H1 (cell line): ENCODE data around the gene SELENOK. TPM values are rescaled to one million over a fixed set of nuclear protein-coding genes. Genes with fewer than 3 reads are reported as not detected.

Experiments
- CTCF ChIA-PET: fragments of 300-600 bp; sonication (Branson Sonifier 250); formaldehyde crosslinking; loops from one replicate; lab custom pipeline; 2021; ENCODE audit not compliant: partially characterized antibody; lab: Charles Lee
- POLR2A ChIA-PET: fragments of 300-600 bp; sonication (Branson Sonifier 250); formaldehyde crosslinking; loops from one replicate; lab custom pipeline; 2021; ENCODE audit warnings: inconsistent platforms; ENCODE audit not compliant: partially characterized antibody; lab: Charles Lee
- DNase-seq, 2 experiments: peaks; one replicate each; pipeline versions ENCODE4 v3.0.0 to v3.0.0-alpha.2; 2010 to 2022; ENCODE audit warnings: low spot score in 2 of 2, low read depth in 1 of 2, mixed read lengths in 1 of 2
- FAIRE-seq: peaks from 2 replicates; lab custom pipeline; 2011; peaks lifted over from hg19 to GRCh38; lab: Jason Lieb, UNC
- H2AFZ ChIP-seq: 2 replicates; pipeline ENCODE4 v1.8.1; 2012; ENCODE audit warnings: low read length, inconsistent platforms
- H2AK5ac ChIP-seq: 2 replicates; pipeline ENCODE4 v1.6.1; 2013; ENCODE audit warnings: low read depth, low read length
- H2BK120ac ChIP-seq: replicated peaks from 2 replicates; pipeline ENCODE3; 2013; ENCODE audit warnings: low read depth, low read length, inconsistent platforms
- H2BK12ac ChIP-seq: 2 replicates; pipeline ENCODE4 v1.6.1; 2013; ENCODE audit warnings: low read depth, low read length
- H2BK15ac ChIP-seq: 2 replicates; pipeline ENCODE4 v1.6.1; 2013; ENCODE audit warnings: low read length
- H2BK20ac ChIP-seq: 2 replicates; pipeline ENCODE4 v1.6.1; 2013; ENCODE audit warnings: low read length
- H2BK5ac ChIP-seq: 2 replicates; pipeline ENCODE4 v1.6.1; 2013; ENCODE audit warnings: low read depth, low read length
- H3K14ac ChIP-seq: 2 replicates; pipeline ENCODE4 v1.6.1; 2013; ENCODE audit warnings: inconsistent platforms; ENCODE audit not compliant: insufficient read length
- H3K18ac ChIP-seq: 2 replicates; pipeline ENCODE4 v1.6.1; 2013; ENCODE audit warnings: low read length; ENCODE audit errors: extremely low read depth
- H3K23ac ChIP-seq: 2 replicates; pipeline ENCODE4 v1.6.1; 2013; ENCODE audit warnings: inconsistent platforms; ENCODE audit not compliant: insufficient read length
- H3K23me2 ChIP-seq: 2 replicates; pipeline ENCODE4 v1.6.1; 2013; ENCODE audit warnings: low read depth, low read length
- H3K27ac ChIP-seq: 2 replicates; pipeline ENCODE4 v1.6.1; 2011; ENCODE audit warnings: low read depth, low read length, inconsistent platforms
- H3K27me3 ChIP-seq, 4 experiments: replicated peaks in 1 of 4; 1 replicate in 1 of 4; 2 replicates in 3 of 4; pipeline versions ENCODE4 v1.6.1 to v1.8.1; 2011 to 2013; ENCODE audit warnings: low read length in 3 of 4, mild to moderate bottlenecking in 3 of 4, inconsistent platforms in 2 of 4, mixed read lengths in 2 of 4, moderate library complexity in 1 of 4; ENCODE audit not compliant: control insufficient read depth in 3 of 4, insufficient read depth in 3 of 4; ENCODE audit errors: extremely low read depth in 1 of 4
- H3K36me3 ChIP-seq, 4 experiments: 2 replicates each; pipeline versions ENCODE4 v1.6.1 to v1.8.1; 2011 to 2013; ENCODE audit warnings: mild to moderate bottlenecking in 4 of 4, low read length in 3 of 4, moderate library complexity in 2 of 4, control low read depth in 1 of 4, inconsistent platforms in 1 of 4; ENCODE audit not compliant: insufficient read depth in 4 of 4, control insufficient read depth in 2 of 4
- H3K4ac ChIP-seq: replicated peaks from 2 replicates; pipeline ENCODE3; 2013; ENCODE audit warnings: low read length, low read depth, mixed read lengths, inconsistent platforms; ENCODE audit not compliant: insufficient read length
- H3K4me1 ChIP-seq, 4 experiments: replicated peaks in 1 of 4; 1 replicate in 1 of 4; 2 replicates in 3 of 4; pipeline versions ENCODE4 v1.6.1 to v1.8.1; 2011 to 2013; ENCODE audit warnings: low read length in 3 of 4, inconsistent platforms in 2 of 4, mixed read lengths in 1 of 4; ENCODE audit not compliant: insufficient read depth in 4 of 4, control insufficient read depth in 3 of 4
- H3K4me2 ChIP-seq, 2 experiments: 2 replicates each; pipeline versions ENCODE4 v1.6.1 to v1.8.1; 2011 to 2013; ENCODE audit warnings: low read depth in 2 of 2, low read length in 2 of 2, control low read depth in 1 of 2, inconsistent platforms in 1 of 2, mild to moderate bottlenecking in 1 of 2; ENCODE audit not compliant: insufficient read depth in 1 of 2
- H3K4me3 ChIP-seq, 4 experiments: fragments of 200-600, 300-600 bp in 1 of 4; sonication (generic), shearing (Covaris generic), sonication (Bioruptor Twin) in 1 of 4; 2 replicates each; pipeline versions ENCODE4 v1.5.1 to v1.8.1; 2011 to 2016; ENCODE audit warnings: low read length in 4 of 4, low read depth in 3 of 4, control low read depth in 2 of 4, inconsistent platforms in 2 of 4, mild to moderate bottlenecking in 2 of 4, mixed read lengths in 1 of 4, moderate library complexity in 1 of 4; ENCODE audit not compliant: insufficient read depth in 2 of 4; ENCODE audit errors: extremely low read depth in 1 of 4
- H3K56ac ChIP-seq: replicated peaks from 2 replicates; pipeline ENCODE3; 2013; ENCODE audit warnings: low read depth, mild to moderate bottlenecking, mixed read lengths, low read length, inconsistent platforms; ENCODE audit not compliant: insufficient read length
- H3K79me1 ChIP-seq: 2 replicates; pipeline ENCODE4 v1.6.1; 2013; ENCODE audit warnings: low read depth, low read length, control low read depth
- H3K79me2 ChIP-seq, 2 experiments: 2 replicates each; pipeline versions ENCODE4 v1.6.1 to v1.8.1; 2012 to 2013; ENCODE audit warnings: low read length in 2 of 2, mild to moderate bottlenecking in 2 of 2, inconsistent platforms in 1 of 2; ENCODE audit not compliant: insufficient read depth in 2 of 2, control insufficient read depth in 1 of 2
- H3K9ac ChIP-seq, 4 experiments: replicated peaks in 1 of 4; 1 replicate in 1 of 4; 2 replicates in 3 of 4; pipeline versions ENCODE4 v1.6.1 to v1.8.1; 2011 to 2013; ENCODE audit warnings: low read depth in 3 of 4, low read length in 3 of 4, control low read depth in 2 of 4, mild to moderate bottlenecking in 2 of 4, moderate library complexity in 2 of 4, inconsistent platforms in 1 of 4; ENCODE audit errors: extremely low read depth in 1 of 4
- H3K9me3 ChIP-seq, 2 experiments: 2 replicates each; pipeline versions ENCODE4 v1.6.1 to v1.8.1; 2012 to 2013; ENCODE audit warnings: mild to moderate bottlenecking in 2 of 2, moderate library complexity in 2 of 2, control low read depth in 1 of 2, inconsistent platforms in 1 of 2, low read depth in 1 of 2, low read length in 1 of 2, mixed read lengths in 1 of 2; ENCODE audit not compliant: insufficient read depth in 2 of 2
- H4K20me1 ChIP-seq, 2 experiments: replicated peaks in 1 of 2; 2 replicates each; pipeline versions ENCODE3 to v1.8.1; 2011 to 2013; ENCODE audit warnings: inconsistent platforms in 2 of 2, low read length in 2 of 2, mild to moderate bottlenecking in 1 of 2; ENCODE audit not compliant: insufficient read depth in 2 of 2, control insufficient read depth in 1 of 2
- H4K5ac ChIP-seq: 2 replicates; pipeline ENCODE4 v1.6.1; 2013; ENCODE audit warnings: low read length, low read depth, mixed read lengths, inconsistent platforms; ENCODE audit not compliant: insufficient read length
- H4K8ac ChIP-seq: 2 replicates; pipeline ENCODE4 v1.8.0; 2013; ENCODE audit warnings: mild to moderate bottlenecking, moderate library complexity, low read length, inconsistent platforms; ENCODE audit not compliant: insufficient read depth; ENCODE audit errors: extremely low read depth
- H4K91ac ChIP-seq: replicated peaks from 2 replicates; pipeline ENCODE3; 2013; ENCODE audit warnings: low read length, mixed read lengths, inconsistent platforms; ENCODE audit not compliant: insufficient read length
- ATF2 ChIP-seq: IDR thresholded peaks from 2 replicates; pipeline ENCODE4 v1.6.1; 2012; ENCODE audit warnings: low read length, inconsistent platforms
- ATF3 ChIP-seq: IDR thresholded peaks from 2 replicates; pipeline ENCODE4 v1.6.1; 2011; ENCODE audit warnings: low read depth, mild to moderate bottlenecking, low read length; ENCODE audit not compliant: insufficient read depth
- CBX8 ChIP-seq: fragments of 300-800, 300-1000 bp; sonication (generic); IDR thresholded peaks from 2 replicates; pipeline ENCODE4 v1.7.1; 2016; ENCODE audit warnings: low read depth, low read length, borderline replicate concordance
- GTF2F1 ChIP-seq: IDR thresholded peaks from 2 replicates; pipeline ENCODE4 v1.6.1; 2012; ENCODE audit warnings: low read depth, low read length, improper control_type of control experiment, borderline replicate concordance
- HDAC6 ChIP-seq: IDR thresholded peaks from one replicate; pipeline ENCODE4 v1.7.1; 2012; ENCODE audit warnings: low read depth, mild to moderate bottlenecking, inconsistent platforms, low read length, moderate library complexity
- JUN ChIP-seq: IDR thresholded peaks from 2 replicates; pipeline ENCODE4 v1.6.1; 2011; ENCODE audit warnings: low read depth, mild to moderate bottlenecking, improper control_type of control experiment, low read length
- KDM5A ChIP-seq: fragments of 200-600 bp; IDR thresholded peaks from 2 replicates; pipeline ENCODE4 v1.7.1; 2012; ENCODE audit warnings: mild to moderate bottlenecking, low read length, inconsistent platforms, mixed read lengths
- NANOG ChIP-seq: IDR thresholded peaks from 2 replicates; pipeline ENCODE4 v1.6.1; 2011; ENCODE audit warnings: low read length, low read depth, mild to moderate bottlenecking, inconsistent platforms; ENCODE audit not compliant: insufficient read depth, poor library complexity, severe bottlenecking
- PHF8 ChIP-seq: fragments of 200-600 bp; sonication (generic); conservative IDR thresholded peaks from 2 replicates; pipeline ENCODE4 v1.7.1; 2012; ENCODE audit warnings: low read depth, mild to moderate bottlenecking, inconsistent platforms, low read length, moderate library complexity
- RAD21 ChIP-seq, 2 experiments: IDR thresholded peaks in 1 of 2; conservative IDR thresholded peaks in 1 of 2; 2 replicates each; pipeline ENCODE4 v1.6.1; 2011; ENCODE audit warnings: low read depth in 2 of 2, low read length in 2 of 2, improper control_type of control experiment in 1 of 2, inconsistent platforms in 1 of 2, mild to moderate bottlenecking in 1 of 2, moderate library complexity in 1 of 2
- TAF7 ChIP-seq: optimal IDR thresholded peaks from 2 replicates; pipeline ENCODE3; 2011; ENCODE audit warnings: low read depth, mild to moderate bottlenecking, inconsistent platforms, low read length, moderate library complexity, borderline replicate concordance
- WGBS, 2 experiments: shearing (Covaris generic) in 1 of 2; methylation state at CpG; one replicate each; pipeline versions ENCODE4 v1.1.6 to v1.1.7; 2013 to 2015; ENCODE audit warnings: low lambda C conversion rate in 2 of 2, mixed read lengths in 2 of 2, inconsistent platforms in 1 of 2, low coverage in 1 of 2, missing lambda C conversion rate in 1 of 2; ENCODE audit not compliant: insufficient replicate concordance in 2 of 2, insufficient coverage in 1 of 2, insufficient read length in 1 of 2; ENCODE audit errors: extremely low coverage in 1 of 2, missing lambda C conversion rate in 1 of 2; 5-methylcytosine and 5-hydroxymethylcytosine counted together
- polyA plus RNA-seq, 7 experiments: library from polyadenylated mRNA; depleted of rRNA in 3 of 7; stranded (reverse) in 5 of 7; unstranded in 2 of 7; fragments of >200 nt in 5 of 7; fragments of 200-250 nt in 2 of 7; gene quantifications; 1 replicate in 5 of 7; 2 replicates in 1 of 7; 4 replicates in 1 of 7; pipeline versions ENCODE4 v1.2.1 to v1.2.3, GENCODE V29; 2011 to 2013; ENCODE audit warnings: missing spikeins in 2 of 7, mixed read lengths in 2 of 7
- total RNA-seq: library from RNA; stranded (reverse); fragmentation: NEBNext Ultra II Directional; extraction: Animal tissue kit (Norgen Biotek cat#: 25700); gene quantifications from 2 replicates; pipeline ENCODE4 v1.2.1, GENCODE V29; 2021

SELENOK gene
- total and polyA plus RNA-seq, 2 of the 8 experiments (the other 6 are each of a cell fraction or from before 2014, with no cell fraction given), result 26.9 to 40.2 TPM

- peaks cover 0 to 2% of the 10 kb centered on the region in 2 experiments; a peak in 1 of 4 replicates for H3K9me3 ChIP-seq
- H2AK5ac ChIP-seq, result no peak overlapping the region
- no peak overlapping the region for H3K56ac ChIP-seq
- H3K14ac ChIP-seq, result no peak overlapping the region
- H3K23ac ChIP-seq, result no peak overlapping the region
- 100% methylated on average over 1 of the region's 1 CpG; no CpG with 5 or more reads in 1 of the 2 experiments for WGBS, 2 experiments
- no peak overlapping the region for H2BK20ac ChIP-seq
- H3K36me3 ChIP-seq, result no peaks in the 10 kb centered on the region
- ChIA-PET POLR2A (interaction anchor here (1.7 kb wide), 1 partner anchor 9 kb away, joined by 4 read pairs; no protein-coding TSS in a partner anchor), CTCF (interaction anchor here (0.6 to 3.6 kb wide), 4 partner anchors 67 to 438 kb away, joined by 3 to 16 read pairs (median 6); no protein-coding TSS in a partner anchor)
- no peak overlapping the region for H3K27ac ChIP-seq
- H3K4ac ChIP-seq, result no peak overlapping the region
- no peaks in the 10 kb centered on the region for H3K79me2 ChIP-seq
- H4K5ac ChIP-seq, result no peak overlapping the region
- no peak overlapping the region for H2BK15ac ChIP-seq
- no peaks in the 10 kb centered on the region for H3K79me1 ChIP-seq
- no peaks in the 10 kb centered on the region for H3K27me3 ChIP-seq
- no peak overlapping the region for H2BK12ac ChIP-seq
- no peaks in the 10 kb centered on the region for H3K23me2 ChIP-seq
- no peaks in the 10 kb centered on the region for H4K20me1 ChIP-seq
- no peak overlapping the region for H4K8ac ChIP-seq
- no peak overlapping the region for H4K91ac ChIP-seq
- no peak overlapping the region for H2BK5ac ChIP-seq
- H2AFZ ChIP-seq, result no peak overlapping the region
- no peak overlapping the region for H3K18ac ChIP-seq
- no peak overlapping the region for H3K4me3 ChIP-seq
- DNase-seq (no peak), FAIRE-seq (no peak)
- no peak overlapping the region for H3K4me2 ChIP-seq
- H3K9ac ChIP-seq, result no peak overlapping the region
- no peak overlapping the region for H2BK120ac ChIP-seq
- H3K4me1 ChIP-seq, result no peaks in the 10 kb centered on the region
- TF ChIP-seq JUN, result no peak
- TF ChIP-seq GTF2F1, result no peak
- no peak for TF ChIP-seq PHF8
- TF ChIP-seq RAD21 (IDR thresholded peaks at IDR 0.05 in 1 of 2, conservative IDR thresholded peaks at IDR 0.05 in 1 of 2; ENCODE audit: low read depth in 2 of 2, low read length in 2 of 2), result no peak
- TF ChIP-seq HDAC6, result no peak
- no peak for TF ChIP-seq ATF3
- no peak for TF ChIP-seq TAF7
- TF ChIP-seq CBX8, result no peak
- TF ChIP-seq ATF2, result no peak
- TF ChIP-seq NANOG, result no peak
- no peak for TF ChIP-seq KDM5A
These were observed 44.7 kb upstream of the SELENOK start for GRCh38 chr3:53936347-53936746.
